ENCODE results near the gene HNF1B.
"Not testable (repeated sequence)": the region's sequence is repeated elsewhere in the genome, so short reads cannot be mapped to it uniquely, and the experiment has no call there.

HNF1B gene

DNA sequence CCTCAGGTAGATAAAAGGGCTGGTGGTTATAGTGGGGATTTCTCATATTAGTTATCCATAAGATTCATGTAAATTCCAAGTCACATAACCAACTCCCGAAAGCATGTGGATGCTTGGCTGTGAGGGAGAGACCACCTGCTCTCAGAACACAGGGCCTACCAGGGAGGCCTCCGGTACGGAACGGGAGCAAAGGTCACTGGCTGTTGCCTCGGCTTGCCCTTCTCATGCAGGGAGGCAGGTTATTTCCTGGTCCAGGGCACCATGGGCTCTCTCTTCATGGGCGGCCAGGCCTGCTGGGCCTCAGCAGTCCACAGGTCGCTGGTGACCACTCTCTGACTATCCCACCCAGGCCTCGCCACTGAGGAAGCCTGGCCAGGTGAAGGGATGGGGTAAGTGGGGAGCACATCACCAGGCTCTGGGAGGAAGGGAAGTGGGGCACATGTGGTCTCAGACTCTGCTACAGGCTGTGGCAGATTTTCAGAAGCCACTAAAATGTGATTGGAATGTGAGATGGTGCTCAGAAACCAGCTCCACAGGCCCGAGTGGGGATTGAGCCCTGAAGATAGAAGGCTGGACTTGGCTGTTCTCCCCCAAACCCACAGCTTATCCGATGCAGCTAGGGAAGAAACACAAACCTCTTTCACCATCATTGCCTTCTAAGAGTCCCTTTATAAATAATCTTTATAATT lies 45.4 kb downstream of the HNF1B start:
- no peak for DNase-seq

DNA sequence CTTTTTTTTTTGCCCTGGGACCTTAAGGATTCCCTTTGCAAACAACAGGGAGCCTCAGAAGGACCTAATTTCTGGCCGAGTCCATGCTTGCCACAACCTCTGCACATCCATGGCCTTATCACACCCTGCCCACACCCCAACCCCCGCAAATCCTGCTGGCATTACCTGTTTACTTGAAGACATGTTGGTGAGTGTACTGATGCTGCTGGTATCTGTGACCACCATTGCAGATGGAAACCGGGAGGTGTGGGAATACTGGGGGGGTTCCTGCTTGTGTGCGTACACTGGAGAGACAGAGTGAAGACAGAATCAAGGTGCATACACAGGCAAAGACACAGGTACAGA lies 46.0 kb downstream of the HNF1B start:
- no peak for DNase-seq

DNA sequence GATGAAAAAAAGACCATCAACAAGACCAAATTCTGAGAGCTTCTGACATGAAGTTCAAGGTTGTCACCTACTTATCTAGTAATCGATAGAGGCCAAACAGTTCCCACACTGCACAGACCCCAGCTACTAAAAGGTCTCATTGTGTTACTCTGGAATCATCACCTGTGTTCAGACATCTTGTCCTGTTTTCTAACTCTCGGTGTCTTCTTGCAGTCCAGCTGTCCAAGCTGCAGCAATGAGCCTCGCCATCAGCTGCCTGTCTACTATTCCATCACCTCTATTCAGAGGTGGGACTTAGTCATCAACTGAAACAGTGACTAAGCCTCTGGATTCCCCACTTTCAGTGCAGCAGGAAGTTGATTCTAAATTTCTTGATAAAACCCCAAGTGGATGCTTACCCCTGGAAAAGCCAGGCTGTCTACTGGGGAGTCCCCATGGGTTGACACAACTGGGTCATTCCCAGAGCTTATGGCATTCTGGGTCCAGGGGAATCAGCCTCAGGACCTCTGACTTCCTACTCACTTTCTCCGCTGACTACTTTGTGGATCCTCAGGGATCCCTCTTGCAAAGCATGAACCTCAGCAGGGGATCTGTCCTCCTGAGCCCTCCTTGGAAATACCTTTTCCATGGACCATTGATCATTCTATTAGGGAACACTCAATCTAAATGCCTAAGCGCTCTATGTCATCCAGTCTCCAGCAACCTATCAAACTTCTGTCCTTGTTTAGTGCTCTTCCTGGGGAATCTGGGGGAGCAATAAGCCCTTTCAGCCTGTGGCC lies 46.5 kb downstream of the HNF1B start:
- no peak for DNase-seq

DNA sequence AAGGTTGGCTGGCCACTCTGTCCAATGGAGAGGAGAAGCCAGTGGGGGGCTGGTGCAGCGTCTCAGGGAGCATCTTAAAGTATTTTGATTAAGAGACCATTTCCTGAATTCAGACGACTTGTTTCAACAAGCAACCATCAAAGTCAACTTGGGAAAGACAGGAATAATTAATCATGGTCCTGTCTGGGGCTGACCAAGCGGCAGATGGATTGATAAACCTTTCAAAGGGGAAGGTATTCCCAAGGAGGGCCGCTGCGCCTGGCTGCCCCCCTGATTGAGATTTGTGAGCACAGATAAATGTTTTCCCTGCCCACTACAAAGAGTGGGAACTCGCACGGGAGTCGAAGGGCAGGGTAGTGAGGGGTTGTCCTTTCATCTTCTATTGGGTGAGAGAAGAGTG lies 47.5 kb downstream of the HNF1B start:
- DNase-seq, result no peak

DNA sequence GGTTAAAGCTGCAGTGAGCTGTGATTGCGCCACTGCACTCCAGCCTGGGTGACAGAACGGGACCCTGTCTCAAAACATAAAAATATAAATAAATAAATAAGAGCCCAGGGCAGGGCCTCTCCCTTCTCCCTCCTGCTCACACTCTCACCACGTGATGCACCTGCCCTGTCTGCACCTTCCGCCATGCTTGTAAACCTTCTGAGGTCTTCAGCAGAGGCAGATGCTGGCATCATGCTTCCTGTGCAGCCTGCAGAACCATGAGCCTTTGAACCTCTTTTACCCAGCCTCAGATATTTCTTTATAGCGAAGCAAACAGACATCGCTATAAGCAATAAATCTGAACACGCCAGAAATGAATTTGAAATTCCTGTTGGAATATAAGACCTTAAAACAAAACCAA lies 48.5 kb downstream of the HNF1B start:
- DNase-seq, result no peak

DNA sequence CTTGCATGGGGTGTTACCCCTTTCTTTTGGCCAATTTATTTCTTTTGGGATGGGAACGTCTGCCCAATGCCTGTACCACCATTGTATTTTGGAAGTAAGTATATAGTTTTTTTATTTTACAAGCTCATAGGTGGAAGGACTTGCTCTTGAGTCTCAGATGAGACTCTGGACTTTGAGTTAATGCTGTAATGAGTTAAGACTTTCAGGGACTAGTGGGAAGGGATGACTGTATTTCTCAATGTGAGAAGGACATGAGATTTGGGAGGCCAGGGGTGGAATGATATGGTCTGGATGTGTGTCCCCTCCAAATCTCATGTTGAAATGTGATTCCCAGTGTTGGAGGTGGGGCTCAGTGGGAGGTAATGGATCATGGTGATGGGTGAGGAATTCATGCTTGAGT lies 49.1 kb downstream of the HNF1B start:
- no peak for DNase-seq

DNA sequence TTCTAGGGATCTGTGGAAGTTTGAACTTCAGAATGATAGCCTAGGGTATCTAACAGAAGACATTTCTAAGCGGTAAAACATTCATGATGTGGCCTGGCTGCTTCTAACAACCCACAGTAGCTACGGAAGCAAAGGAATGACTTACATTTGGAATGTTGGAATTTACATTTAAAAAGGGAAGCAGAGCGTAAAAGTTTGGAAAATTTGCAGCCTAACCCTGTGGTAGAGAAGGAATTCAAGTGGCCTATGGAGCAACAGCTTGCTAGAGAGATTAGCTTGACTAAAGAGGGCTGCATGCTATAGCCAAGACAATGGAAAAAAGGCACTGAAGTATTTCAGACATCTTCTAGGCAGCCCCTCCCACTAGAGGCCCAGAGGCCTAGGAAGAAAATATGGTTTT lies 50.1 kb downstream of the HNF1B start:
- no peak for DNase-seq

DNA sequence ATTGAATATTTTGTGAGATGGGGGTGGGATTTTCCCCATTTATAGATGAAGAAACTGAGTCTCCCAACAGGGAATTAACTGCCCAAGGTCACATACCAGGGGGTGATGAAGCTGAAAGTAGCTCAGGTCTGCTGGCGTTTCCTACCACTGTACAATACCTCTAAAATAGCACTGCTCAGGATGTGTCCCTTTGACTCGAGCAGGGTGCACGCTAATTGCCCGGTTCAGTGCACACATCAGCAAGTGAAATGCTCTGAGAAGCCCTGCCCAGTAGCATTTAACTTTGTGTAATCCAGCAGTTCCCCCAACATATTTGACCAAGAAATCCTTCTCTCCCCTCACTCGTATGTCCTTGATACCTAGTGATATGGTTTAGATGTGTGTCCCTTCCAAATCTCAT lies 51.5 kb downstream of the HNF1B start:
- DNase-seq, result no peak

DNA sequence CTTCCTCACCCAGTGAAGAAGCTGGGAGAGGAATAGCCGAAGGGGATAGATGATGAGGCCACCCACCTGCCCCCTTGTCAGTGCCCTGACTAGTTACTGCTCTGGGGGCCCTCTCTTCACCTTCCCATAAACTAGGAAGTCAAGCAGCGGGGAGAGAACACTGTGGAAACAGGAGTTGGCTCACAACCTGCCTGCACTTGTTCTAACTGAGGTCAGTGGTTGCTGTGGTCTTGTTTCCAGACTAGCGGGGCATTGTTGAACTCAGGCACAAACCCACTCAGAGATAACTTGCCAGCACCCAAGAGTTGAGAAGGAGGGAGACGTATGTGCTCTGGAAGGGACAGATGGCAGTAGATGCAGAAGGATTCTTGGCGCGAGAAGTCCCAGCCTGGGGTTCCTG lies 53.1 kb downstream of the HNF1B start:
- no peak for DNase-seq

DNA sequence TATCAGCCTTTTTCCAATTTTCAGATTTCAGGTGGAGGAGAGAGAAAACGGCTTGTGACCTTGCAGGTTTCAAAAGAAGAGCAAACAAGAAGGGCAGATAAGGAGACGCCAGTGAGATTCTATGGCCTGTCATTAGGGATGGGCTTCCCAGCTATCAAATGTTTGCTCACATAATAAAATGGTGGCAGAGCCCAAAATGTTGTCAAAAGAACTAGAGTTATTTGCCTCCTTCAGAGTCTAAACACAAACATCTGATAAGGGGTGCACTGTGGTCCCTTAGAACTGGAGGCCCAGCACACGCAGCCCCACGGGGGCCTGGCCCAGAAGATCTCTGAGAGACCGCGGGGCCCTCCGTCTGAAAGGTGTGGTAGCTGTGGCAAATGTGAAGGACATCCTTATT lies 55.5 kb downstream of the HNF1B start:
- no peak for DNase-seq

DNA sequence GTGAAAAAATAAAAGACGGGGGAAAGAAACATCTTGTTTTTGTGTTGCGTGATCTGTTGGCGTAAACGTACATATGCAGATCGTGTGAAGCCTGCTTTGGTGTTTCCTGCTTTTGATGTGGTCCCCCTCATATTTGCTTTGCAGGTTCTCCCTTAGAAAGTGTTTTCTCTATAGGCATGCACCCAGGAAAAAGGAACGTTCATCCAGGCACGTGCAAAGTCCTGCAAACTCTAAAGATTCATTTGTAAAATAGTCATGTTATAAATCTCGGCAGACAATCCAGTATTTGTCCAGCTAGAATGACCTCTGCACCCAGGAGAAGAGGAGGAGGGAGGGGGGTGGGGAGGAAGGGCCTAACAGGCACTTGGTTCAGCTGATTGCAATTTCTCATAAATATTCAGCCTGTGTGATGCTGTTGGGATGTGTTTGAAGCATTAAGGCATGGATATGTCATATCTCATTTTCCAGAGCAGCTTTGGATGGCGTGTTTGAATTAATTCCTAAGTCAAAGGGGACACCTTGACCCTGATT lies 61.3 kb downstream of the HNF1B start:
- DNase-seq, result no peak

DNA sequence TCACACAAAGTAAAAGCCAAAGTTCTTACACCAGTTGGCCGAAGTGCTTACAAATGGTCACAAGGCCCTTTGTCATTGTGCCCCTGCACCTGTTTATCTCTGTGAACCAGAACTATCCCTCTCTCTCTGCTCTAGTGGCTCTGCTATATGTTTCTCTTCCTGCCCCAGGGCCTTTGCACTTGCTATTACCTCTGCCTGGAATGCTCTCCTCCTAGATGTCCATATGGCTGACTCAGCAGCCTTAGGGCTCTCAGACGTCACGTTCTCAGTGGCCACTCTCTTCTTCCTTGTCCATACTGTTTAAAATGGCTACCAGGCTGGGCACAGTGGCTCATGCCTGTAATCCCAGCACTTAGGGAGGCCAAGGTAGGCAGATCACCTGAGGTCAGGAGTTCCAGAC lies 62.9 kb downstream of the HNF1B start:
- no peak for DNase-seq

DNA sequence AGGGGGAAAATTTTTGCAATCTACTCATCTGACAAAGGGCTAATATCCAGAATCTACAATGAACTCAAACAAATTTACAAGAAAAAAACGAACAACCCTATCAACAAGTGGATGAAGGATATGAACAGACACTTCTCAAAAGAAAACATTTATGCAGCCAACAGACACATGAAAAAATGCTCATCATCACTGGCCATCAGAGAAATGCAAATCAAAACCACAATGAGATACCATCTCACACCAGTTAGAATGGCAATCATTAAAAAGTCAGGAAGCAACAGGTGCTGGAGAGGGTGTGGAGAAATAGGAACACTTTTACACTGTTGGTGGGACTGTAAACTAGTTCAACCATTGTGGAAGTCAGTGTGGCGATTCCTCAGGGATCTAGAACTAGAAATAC lies 64.9 kb downstream of the HNF1B start:
- not testable (repeated sequence) for DNase-seq

DNA sequence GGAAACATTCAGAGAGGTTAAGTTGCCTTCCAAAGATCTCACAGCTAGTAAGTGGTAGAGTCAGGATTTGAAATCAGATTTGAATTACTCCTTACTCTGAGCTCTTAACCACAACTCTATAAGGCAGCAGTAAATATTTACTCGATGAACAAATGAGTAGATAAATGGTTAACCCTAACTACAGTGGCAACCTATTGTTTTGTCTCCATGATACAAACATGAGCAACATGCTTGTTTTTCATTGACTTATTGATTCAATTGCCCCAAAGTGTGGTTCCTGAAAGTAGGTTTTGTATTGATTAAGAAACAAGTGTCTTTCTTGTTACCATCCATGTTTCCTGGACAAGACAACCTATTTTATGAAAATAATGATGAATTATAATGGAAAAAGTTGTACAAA lies 66.8 kb downstream of the HNF1B start:
- no peak for DNase-seq

DNA sequence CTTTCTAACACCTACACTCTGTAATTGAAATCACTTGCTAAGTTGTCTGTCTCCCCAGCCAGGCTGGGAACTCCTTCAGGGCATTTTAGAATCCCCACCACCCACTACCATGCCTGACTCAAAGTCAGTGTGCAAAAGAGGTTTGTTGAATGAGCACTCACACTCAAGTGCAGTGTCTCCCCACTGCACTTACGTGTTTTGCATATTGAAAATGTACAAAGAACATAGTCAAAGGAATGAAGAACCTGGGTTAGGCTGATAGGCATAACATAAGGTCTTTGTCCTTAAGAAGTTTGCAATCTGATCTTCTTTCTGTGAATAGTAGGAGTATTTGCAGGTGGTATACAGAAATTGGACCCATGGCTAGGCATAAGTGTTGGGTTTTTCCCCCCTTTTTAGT lies 67.8 kb downstream of the HNF1B start:
- DNase-seq, result no peak

DNA sequence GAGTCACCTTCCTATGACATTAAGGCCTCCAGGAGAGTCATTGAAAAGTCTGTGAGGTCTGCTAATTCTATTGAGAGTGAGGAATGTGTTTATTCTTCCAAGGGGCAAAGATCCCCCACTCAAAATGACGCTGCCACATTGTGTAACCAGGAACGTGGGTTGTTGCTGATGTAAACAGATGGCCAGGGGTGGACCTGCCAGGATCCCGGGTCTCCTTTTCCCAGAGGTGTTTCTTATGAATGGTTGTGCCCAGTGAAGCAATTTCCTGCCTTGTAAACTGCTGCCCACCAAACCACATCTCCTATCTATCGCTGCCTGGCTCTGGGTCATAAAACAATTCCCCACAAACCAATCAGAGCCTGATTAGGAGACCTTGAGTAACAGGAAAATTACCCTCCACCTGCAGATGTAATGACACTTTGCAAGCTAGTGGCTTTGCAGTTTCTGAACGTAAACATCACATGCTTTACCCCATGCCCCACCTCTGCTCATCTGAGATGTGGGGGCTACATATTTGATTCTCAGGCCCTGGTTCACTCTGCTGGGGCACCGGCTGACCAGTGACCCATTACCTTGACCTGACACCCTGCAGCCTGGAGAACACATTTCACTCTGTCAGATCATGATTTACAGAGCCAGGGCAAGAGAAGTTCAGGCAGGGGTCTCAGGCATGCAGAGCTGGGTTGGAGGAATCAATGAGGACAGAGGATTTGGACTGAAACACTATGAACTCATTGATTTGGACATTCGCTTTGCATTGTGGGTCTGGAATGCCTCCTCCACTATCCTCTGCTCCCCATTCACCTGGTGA lies 68.5 kb downstream of the HNF1B start:
- DNase-seq, result peak; percentile 57

DNA sequence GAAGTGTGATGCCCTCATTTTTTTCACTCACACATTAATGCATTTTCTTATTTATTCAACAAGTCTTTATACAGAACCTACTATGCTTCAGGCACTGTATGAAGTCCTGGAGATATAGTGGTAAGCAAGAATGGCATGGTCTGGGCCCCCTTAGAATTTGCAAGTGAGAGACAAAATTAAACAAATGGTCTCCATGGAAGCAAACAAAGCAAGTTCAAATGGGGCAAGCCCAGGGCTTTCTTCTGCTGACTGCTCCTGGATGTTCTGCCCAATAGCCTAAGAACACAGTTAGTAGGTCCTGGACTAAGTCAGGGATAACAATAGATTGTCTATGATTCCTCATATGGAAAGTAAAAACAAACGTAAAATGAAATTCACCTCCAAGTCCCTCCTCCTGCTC lies 70.3 kb downstream of the HNF1B start:
- no peak for DNase-seq

DNA sequence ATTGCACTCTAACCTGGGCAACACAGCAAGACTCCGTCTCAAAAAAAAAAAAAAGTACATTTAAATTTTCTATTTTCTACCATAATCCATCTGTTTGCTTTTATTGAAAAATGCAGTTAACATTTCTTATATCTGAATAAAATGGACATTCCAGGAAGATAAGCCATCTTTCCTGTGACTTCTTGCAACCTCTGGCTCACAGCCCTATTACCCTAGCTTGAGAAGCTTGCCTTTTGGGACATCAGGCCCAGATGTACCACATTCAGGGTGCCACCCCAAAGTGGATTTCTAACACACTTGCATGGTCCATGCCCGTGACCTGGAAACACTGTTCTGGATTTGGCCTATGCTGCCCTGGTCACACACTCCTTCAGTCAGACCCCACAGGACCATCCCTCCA lies 71.5 kb downstream of the HNF1B start:
- DNase-seq, result no peak

DNA sequence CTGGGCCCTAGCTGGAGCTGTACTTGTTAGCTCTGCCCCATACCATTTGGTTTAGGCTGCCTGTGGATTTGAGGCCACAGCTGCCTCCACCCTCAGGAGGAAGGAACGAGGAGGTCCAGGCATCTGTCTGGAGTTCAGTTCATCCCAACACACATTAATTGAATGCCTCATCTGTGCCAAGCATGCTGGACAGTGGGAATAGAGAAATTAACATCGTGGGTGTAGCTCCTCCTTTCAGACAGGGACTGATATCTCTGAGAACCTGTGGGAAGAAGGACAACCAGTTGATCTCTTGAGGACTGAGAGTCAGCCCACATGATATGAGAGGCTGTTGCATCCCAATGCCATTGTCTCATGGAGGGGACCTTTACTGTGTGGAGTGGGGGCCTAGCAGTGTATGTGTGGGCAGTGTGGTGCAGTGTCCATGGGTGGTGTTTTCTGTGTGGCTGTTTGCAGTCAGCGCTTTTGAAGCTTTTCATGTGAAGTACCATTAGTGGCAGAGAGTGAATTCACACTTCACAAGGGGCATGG lies 72.2 kb downstream of the HNF1B start:
- no peak for DNase-seq

DNA sequence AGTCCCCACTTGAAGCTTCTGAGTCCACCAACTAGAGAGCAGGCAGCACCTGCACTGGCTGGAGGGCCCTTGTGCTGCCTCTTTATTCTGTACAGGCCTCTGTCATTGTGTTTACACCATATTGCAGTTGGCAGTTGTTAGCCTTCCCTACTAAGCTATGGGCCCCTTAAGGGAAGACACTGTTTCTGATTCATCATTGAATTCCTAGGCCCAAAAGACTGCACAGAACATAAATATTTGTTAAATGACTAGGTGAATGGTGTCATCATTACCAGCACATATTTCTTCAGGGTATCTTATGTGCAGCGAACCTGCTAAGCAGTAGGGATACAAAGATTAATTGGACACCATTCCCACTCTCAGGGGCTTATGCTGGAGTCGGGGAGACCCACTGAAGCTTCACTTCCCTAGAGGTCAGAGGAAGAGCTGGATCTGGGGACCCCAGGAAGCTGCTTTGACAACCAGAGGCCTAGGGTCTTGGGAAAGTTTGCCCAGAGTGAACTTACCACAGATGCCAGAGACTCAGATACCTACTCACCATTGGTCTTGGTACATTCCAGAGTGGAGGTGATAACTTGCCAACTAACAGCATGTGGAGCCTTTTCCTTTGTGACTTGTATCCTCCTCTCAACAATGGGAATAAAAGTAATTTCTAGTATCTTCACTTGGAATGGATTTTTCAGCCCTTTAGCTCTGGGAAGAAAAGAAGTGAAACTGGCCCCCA lies 72.9 kb downstream of the HNF1B start:
- no peak for DNase-seq

DNA sequence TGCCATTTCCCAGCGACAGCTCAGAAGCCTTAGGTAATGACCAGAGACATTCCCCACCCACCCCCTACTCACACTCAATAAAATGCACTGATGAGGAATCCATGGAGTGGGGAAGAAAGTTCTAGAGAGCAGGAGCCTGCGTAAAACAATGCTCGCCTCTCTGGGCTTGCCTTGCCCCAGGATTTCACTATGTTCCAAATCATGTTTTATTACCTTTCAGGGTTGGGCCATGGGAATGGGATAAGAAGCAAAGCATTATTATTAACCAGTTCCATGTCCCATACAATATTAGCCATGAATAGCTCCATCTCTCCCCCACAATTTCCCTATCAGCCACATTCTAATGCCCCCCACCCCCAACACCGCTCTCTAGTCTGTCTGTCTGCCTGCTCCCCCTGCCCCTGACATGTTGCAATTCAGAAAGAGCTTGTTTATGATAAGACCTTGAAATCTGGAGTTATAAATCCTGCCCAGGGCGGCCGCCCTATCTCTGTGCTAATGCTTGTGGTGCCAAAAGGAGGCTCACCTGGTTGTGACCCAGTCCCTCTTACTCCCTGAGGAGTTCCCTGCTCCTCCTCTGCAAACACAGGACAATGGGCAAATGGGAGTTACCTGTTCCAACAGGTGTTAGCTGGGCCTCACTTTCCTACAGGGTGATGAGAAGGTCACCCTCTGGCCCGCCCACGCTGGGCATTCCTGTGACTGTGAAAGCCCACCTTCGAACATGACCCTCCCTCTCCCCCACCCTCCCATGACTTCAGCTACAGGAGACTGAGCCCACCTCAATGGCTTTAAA lies 73.6 kb downstream of the HNF1B start:
- no peak for DNase-seq

DNA sequence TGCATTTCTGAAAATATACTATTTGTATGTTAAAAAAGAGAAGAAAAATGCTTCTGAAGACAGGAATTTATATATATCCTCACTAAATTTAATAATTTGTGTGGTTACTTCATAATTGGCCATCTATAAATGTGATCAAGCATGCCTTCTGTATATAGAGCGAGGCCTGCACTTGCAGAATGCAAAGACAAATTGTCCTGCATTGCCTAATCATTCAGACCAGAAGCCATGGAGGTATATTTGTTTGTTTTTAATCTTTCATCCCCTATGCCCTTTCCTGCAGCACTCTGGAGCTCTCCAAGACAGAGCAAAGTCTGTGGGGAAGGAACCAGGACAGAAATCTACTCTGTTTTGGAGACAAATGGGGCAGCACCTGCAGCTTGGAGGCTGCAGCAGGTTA lies 77.8 kb downstream of the HNF1B start:
- no peak for DNase-seq

Measured in hematopoietic multipotent progenitor cell treated with erythropoietin and hydrocortisone succinate and interleukin-3 and kit ligand, for 6 days (in vitro differentiated cells).